ENCODE measurements around the gene PKIG. TPM values are rescaled to one million over a fixed set of nuclear protein-coding genes. Genes with fewer than 3 reads are reported as not detected.

Gene PKIG
- total and polyA plus RNA-seq, 2 donors (not counting 3 experiments of a cell fraction or from before 2014, with no cell fraction given), result 135 to 167 TPM

GRCh38 chr20:44584162-44584561, 1.8 kb downstream of the PKIG start:
- Histone ChIP-seq H3K4me3 (replicated peaks in 1 of 3; ENCODE audit: insufficient read depth in 1 of 3, low read depth in 1 of 3, low read length in 3 of 3) (peak overlapping the region in 2 of 3 experiments; percentile 48 to 94), H3K4me1 (ENCODE audit: control insufficient read depth, extremely low read depth, insufficient read depth, low read length) (peaks cover 80% of the 10 kb centered on the region)

More at GRCh38 chr20:44584162-44584561, 1.8 kb downstream of the PKIG start:
- Histone ChIP-seq H3K4me2 (ENCODE audit: insufficient read depth, low read length) (peak overlapping the region; percentile 98), H3K9me3 (replicated peaks; ENCODE audit: control insufficient read depth, insufficient read depth, low read length) (no peaks in the 10 kb centered on the region), H4K20me1 (replicated peaks; ENCODE audit: control insufficient read depth, extremely low read depth, insufficient read depth, low read length) (no peaks in the 10 kb centered on the region), H3K27ac (ENCODE audit: insufficient read depth, low read depth, low read length) (peak overlapping the region; percentile 10), H3K9me1 (replicated peaks; ENCODE audit: control insufficient read depth, extremely low read depth, insufficient read depth, low read length) (no peaks in the 10 kb centered on the region), H2AFZ (ENCODE audit: low read depth, low read length) (no peak overlapping the region), H3K9ac (replicated peaks; ENCODE audit: extremely low read depth, insufficient read depth, low read length) (peak overlapping the region; percentile 97), H3K27me3 (ENCODE audit: control insufficient read depth in 2 of 2, insufficient read depth in 2 of 2, low read length in 2 of 2) (no peaks in the 10 kb centered on the region), H3K79me2 (ENCODE audit: control insufficient read depth, insufficient read depth, low read length) (peaks cover 74% of the 10 kb centered on the region), H3K36me3 (ENCODE audit: control insufficient read depth in 2 of 2, extremely low read depth in 1 of 2, insufficient read depth in 2 of 2, low read length in 2 of 2) (no peaks in the 10 kb centered on the region)
- intact Hi-C loops (cut with micrococcal nuclease) (no loop called here), dilution Hi-C loops (cut with MboI; ENCODE audit: extremely low pct_ligation_motif_present, low sequenced_read_pairs) (no loop called here)
- ChIA-PET CTCF (no interaction called here), POLR2A (interaction anchor here (1.2 kb wide), 1 partner anchor 18 kb away, joined by 4 read pairs; no protein-coding TSS in a partner anchor)
- FAIRE-seq, result no peak
- no peak for DNase-seq (ENCODE audit: low read depth, low spot score)
- TF ChIP-seq MAX (IDR thresholded peaks at IDR 0.05; ENCODE audit: insufficient read depth, insufficient read length) (no peak), CTCF (IDR thresholded peaks at IDR 0.05; ENCODE audit: extremely low read depth in 1 of 2, insufficient read depth in 1 of 2, low read depth in 1 of 2, low read length in 2 of 2) (peak in 1 of 2 donors; percentile 6), POLR2A (IDR thresholded peaks at IDR 0.05; ENCODE audit: low read depth, low read length) (no peak), POLR2AphosphoS5 (IDR thresholded peaks at IDR 0.05; ENCODE audit: insufficient read depth, low read depth, low read length) (no peak)
- no TSS peak for BruUV-seq (replicated peaks)
